Measurements from ENCODE around the gene PJVK. TPM values are rescaled to one million over a fixed set of nuclear protein-coding genes. Genes with fewer than 3 reads are reported as not detected.

PJVK gene
- total and polyA plus RNA-seq, 4 donors: 0.82 to 5.7 (median 4.5) TPM

DNA sequence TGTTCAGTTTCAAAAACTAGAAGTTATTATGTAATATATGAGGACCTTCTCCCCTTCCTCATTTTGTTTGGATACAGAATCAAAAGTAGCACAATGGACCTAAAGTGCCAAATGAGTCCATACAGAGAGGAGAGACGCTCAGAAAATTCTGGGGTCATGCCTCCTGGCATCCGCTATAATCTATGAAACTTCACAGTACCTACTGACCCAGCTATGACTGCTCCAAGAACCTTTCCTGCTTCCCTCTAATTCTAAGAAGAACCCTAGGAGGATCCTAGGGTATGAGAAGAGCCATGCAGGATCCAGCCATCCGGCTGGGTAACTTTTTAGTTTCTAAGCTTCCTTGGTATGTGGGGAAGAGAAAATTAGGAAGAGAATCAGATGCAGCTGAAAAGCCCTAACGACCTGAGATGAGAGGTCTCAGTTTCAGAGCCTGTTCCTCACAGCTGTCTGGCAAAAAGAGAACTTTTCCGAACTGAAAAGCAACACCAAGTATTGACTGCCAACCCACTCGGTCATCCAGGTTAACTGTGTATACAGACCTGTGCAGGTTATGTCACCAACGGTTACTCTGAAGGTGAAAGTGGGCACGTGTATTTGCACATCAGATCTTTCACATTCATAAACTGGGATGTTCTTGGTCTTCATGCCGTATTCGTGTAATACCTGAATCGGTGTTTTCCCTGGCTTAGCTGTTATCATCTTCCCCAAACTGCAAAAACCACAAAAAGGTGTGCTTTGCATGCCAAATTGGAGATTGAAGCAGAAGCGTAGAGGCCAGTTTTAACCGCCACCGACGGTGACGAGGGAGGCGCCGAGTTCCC lies 1.3 kb upstream of the PJVK start:
- H3K9ac ChIP-seq (ENCODE audit: insufficient read depth in 1 of 2, low read length in 2 of 2): peak overlapping the region; percentile 79 to 88
- DNase-seq (peak in 2 of 3 donors; percentile 30 to 38), ATAC-seq (ENCODE audit: insufficient read depth, low FRiP score) (no peak)
- 7 to 10% methylated on average over 18 of the region's 18 CpGs for WGBS, 2 donors
- peaks cover 0 to 19% (median 13%) of the 10 kb centered on the region in 4 donors for H3K36me3 ChIP-seq (ENCODE audit: control insufficient read depth in 4 of 4, insufficient read depth in 4 of 4, low read length in 4 of 4)
- TF ChIP-seq, protein P1, sequence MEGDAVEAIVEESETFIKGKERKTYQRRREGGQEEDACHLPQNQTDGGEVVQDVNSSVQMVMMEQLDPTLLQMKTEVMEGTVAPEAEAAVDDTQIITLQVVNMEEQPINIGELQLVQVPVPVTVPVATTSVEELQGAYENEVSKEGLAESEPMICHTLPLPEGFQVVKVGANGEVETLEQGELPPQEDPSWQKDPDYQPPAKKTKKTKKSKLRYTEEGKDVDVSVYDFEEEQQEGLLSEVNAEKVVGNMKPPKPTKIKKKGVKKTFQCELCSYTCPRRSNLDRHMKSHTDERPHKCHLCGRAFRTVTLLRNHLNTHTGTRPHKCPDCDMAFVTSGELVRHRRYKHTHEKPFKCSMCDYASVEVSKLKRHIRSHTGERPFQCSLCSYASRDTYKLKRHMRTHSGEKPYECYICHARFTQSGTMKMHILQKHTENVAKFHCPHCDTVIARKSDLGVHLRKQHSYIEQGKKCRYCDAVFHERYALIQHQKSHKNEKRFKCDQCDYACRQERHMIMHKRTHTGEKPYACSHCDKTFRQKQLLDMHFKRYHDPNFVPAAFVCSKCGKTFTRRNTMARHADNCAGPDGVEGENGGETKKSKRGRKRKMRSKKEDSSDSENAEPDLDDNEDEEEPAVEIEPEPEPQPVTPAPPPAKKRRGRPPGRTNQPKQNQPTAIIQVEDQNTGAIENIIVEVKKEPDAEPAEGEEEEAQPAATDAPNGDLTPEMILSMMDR (IDR thresholded peaks at IDR 0.05; ENCODE audit: control extremely low read depth, extremely low read depth): no peak
- peak overlapping the region; percentile 72 for H3K4me3 ChIP-seq
- H3K27ac ChIP-seq (ENCODE audit: low read depth in 1 of 2, low read length in 1 of 2): peak overlapping the region; percentile 97 to 98
- H3K9me3 ChIP-seq (ENCODE audit: control insufficient read depth in 4 of 4, insufficient read depth in 3 of 4, low read length in 3 of 4): no peaks in the 10 kb centered on the region
- H3K27me3 ChIP-seq (ENCODE audit: control insufficient read depth in 3 of 3, insufficient read depth in 3 of 3, low read length in 2 of 3): no peaks in the 10 kb centered on the region
- peaks cover 4 to 32% (median 13%) of the 10 kb centered on the region in 5 donors for H3K4me1 ChIP-seq (ENCODE audit: control insufficient read depth in 5 of 5, insufficient read depth in 5 of 5, low read length in 5 of 5)

DNA sequence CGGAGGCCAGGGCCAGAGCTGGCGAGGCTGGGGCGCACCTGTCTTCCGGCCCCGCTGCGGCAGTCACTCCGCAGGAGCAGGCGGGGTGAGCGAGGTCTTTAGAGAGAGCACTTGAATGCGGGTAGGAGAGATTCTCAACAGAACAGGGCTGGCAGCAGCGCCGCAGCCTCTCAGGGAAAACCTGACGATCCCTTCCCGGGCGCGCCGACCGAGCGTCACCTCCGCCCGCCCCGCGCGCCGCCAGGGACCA lies 729 bp upstream of the PJVK start:
- WGBS, 2 donors: 0 to 1% methylated on average over 25 of the region's 25 CpGs
- H3K9ac ChIP-seq (ENCODE audit: insufficient read depth in 1 of 2, low read length in 2 of 2): peak overlapping the region; percentile 79 to 88
- H3K27ac ChIP-seq (ENCODE audit: low read depth in 1 of 2, low read length in 1 of 2): peak overlapping the region; percentile 97 to 98
- H3K4me3 ChIP-seq: peak overlapping the region; percentile 72
- H3K36me3 ChIP-seq (ENCODE audit: control insufficient read depth in 4 of 4, insufficient read depth in 4 of 4, low read length in 4 of 4): peaks cover 0 to 18% (median 10%) of the 10 kb centered on the region in 4 donors
- ATAC-seq (ENCODE audit: insufficient read depth, low FRiP score) (peak; percentile 10), DNase-seq (no peak)
- peaks cover 4 to 32% (median 13%) of the 10 kb centered on the region in 5 donors for H3K4me1 ChIP-seq (ENCODE audit: control insufficient read depth in 5 of 5, insufficient read depth in 5 of 5, low read length in 5 of 5)
- no peaks in the 10 kb centered on the region for H3K27me3 ChIP-seq (ENCODE audit: control insufficient read depth in 3 of 3, insufficient read depth in 3 of 3, low read length in 2 of 3)
- TF ChIP-seq, protein P1 (IDR thresholded peaks at IDR 0.05; ENCODE audit: control extremely low read depth, extremely low read depth): no peak
- no peaks in the 10 kb centered on the region for H3K9me3 ChIP-seq (ENCODE audit: control insufficient read depth in 4 of 4, insufficient read depth in 3 of 4, low read length in 3 of 4)

DNA sequence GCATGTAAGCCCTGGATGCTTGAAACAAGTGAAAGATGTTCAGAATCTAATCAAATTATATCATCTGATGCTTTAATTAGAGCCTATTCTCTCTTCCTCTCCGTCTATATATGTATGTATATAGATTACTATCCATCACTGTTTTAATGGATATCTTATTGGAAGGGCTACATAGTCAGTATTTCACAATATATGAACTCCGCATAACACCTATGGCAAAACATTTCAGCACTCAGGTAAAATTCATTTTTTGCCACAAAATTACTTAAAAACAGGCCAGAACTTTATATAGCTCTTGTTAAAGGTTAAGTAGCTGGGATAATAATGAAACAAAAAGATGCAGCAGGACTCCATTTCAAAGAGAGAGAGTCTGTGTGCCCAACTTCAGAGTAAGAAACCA lies 1.2 kb downstream of the PJVK start:
- H3K27ac ChIP-seq (ENCODE audit: low read depth in 1 of 2, low read length in 1 of 2): no peak overlapping the region
- no peak overlapping the region for H3K9ac ChIP-seq (ENCODE audit: insufficient read depth in 1 of 2, low read length in 2 of 2)
- 96 to 99% methylated on average over 2 of the region's 2 CpGs for WGBS, 2 donors

More for the DNA sequence above, 1.2 kb downstream of the PJVK start:
- TF ChIP-seq, protein P1 (IDR thresholded peaks at IDR 0.05; ENCODE audit: control extremely low read depth, extremely low read depth): no peak
- Histone ChIP-seq H3K9me3 (ENCODE audit: control insufficient read depth in 4 of 4, insufficient read depth in 3 of 4, low read length in 3 of 4) (no peaks in the 10 kb centered on the region), H3K4me3 (no peak overlapping the region), H3K27me3 (ENCODE audit: control insufficient read depth in 3 of 3, insufficient read depth in 3 of 3, low read length in 2 of 3) (no peaks in the 10 kb centered on the region), H3K4me1 (ENCODE audit: control insufficient read depth in 5 of 5, insufficient read depth in 5 of 5, low read length in 5 of 5) (peaks cover 4 to 32% (median 13%) of the 10 kb centered on the region in 5 donors), H3K36me3 (ENCODE audit: control insufficient read depth in 4 of 4, insufficient read depth in 4 of 4, low read length in 4 of 4) (peaks cover 0 to 7% (median 2%) of the 10 kb centered on the region in 4 donors)
- DNase-seq (peak in 2 of 3 donors; percentile 6 to 16), ATAC-seq (ENCODE audit: insufficient read depth, low FRiP score) (no peak)
